SK-N-SH (cell line): Measurements from ENCODE around the gene CCDC87. TPM values are rescaled to one million over a fixed set of nuclear protein-coding genes. Genes with fewer than 3 reads are reported as not detected.

Experiments used
- CTCF ChIA-PET: fragments of 300-600, 350-600 bp; formaldehyde crosslinking; extraction: SDS; loops from one replicate; lab custom pipeline; 2021; lab: Yijun Ruan, JAX
- POLR2A ChIA-PET: fragments of 350-600 bp; sonication (Branson Sonifier 250); formaldehyde crosslinking; extraction: SDS; loops from one replicate; lab custom pipeline; 2020; ENCODE audit warnings: antibody characterized with exemption, inconsistent platforms; lab: Yijun Ruan, JAX
- DNase-seq: peaks from one replicate; pipeline ENCODE4 v3.0.0; 2012
- H2AFZ ChIP-seq: fragments of 200-600 bp; sonication (generic); 2 replicates; pipeline ENCODE4 v1.8.1; 2016; ENCODE audit warnings: antibody characterized with exemption, mild to moderate bottlenecking, low read depth
- H3F3A ChIP-seq: fragments of 200-600 bp; sonication (generic); replicated peaks from 2 replicates; pipeline ENCODE3; 2016; ENCODE audit warnings: antibody characterized with exemption, mild to moderate bottlenecking; ENCODE audit not compliant: insufficient read depth
- H3K27ac ChIP-seq, 2 experiments: fragments of 200-500 bp in 1 of 2; fragments of 200-600 bp in 1 of 2; sonication (Bioruptor generic) in 1 of 2; sonication (generic), shearing (Covaris generic) in 1 of 2; 2 replicates each; pipeline versions ENCODE4 v1.5.1 to v1.6.1; 2014 to 2016; ENCODE audit warnings: low read depth in 2 of 2, inconsistent platforms in 1 of 2, low read length in 1 of 2, mild to moderate bottlenecking in 1 of 2, mixed read lengths in 1 of 2
- H3K27me3 ChIP-seq: fragments of 200-600 bp; sonication (generic), shearing (Covaris generic); 2 replicates; pipeline ENCODE4 v1.6.1; 2016; ENCODE audit warnings: mixed run types; ENCODE audit not compliant: insufficient read depth
- H3K36me3 ChIP-seq, 2 experiments: fragments of 200-500 bp in 1 of 2; fragments of 200-600 bp in 1 of 2; sonication (Bioruptor generic) in 1 of 2; sonication (generic) in 1 of 2; replicated peaks in 1 of 2; 2 replicates each; pipeline versions ENCODE3 to v1.5.1; 2014 to 2016; ENCODE audit warnings: low read length in 1 of 2, mild to moderate bottlenecking in 1 of 2; ENCODE audit not compliant: insufficient read depth in 2 of 2, control insufficient read depth in 1 of 2
- H3K4me1 ChIP-seq, 2 experiments: fragments of 200-500 bp in 1 of 2; fragments of 200-600 bp in 1 of 2; sonication (Bioruptor generic) in 1 of 2; sonication (generic), shearing (Covaris generic) in 1 of 2; 2 replicates each; pipeline versions ENCODE4 v1.5.1 to v1.6.1; 2014 to 2016; ENCODE audit warnings: low read depth in 1 of 2, low read length in 1 of 2, mixed run types in 1 of 2; ENCODE audit not compliant: insufficient read depth in 2 of 2, control insufficient read depth in 1 of 2
- H3K4me2 ChIP-seq: fragments of 200-600 bp; sonication (generic), shearing (Covaris generic); 2 replicates; pipeline ENCODE4 v1.6.1; 2017; ENCODE audit warnings: mixed run types
- H3K4me3 ChIP-seq, 2 experiments: fragments of 200-500 bp in 1 of 2; fragments of 200-600 bp in 1 of 2; sonication (Bioruptor generic) in 1 of 2; sonication (generic), shearing (Covaris generic) in 1 of 2; 2 replicates each; pipeline versions ENCODE4 v1.5.1 to v1.8.1; 2014 to 2016; ENCODE audit warnings: low read depth in 2 of 2, inconsistent platforms in 1 of 2, low read length in 1 of 2, mild to moderate bottlenecking in 1 of 2, mixed read lengths in 1 of 2, moderate library complexity in 1 of 2
- H3K79me2 ChIP-seq: fragments of 200-600 bp; sonication (generic); 2 replicates; pipeline ENCODE4 v1.8.1; 2017; ENCODE audit warnings: mild to moderate bottlenecking; ENCODE audit not compliant: insufficient read depth
- H3K9ac ChIP-seq: fragments of 200-600 bp; sonication (generic); 2 replicates; pipeline ENCODE4 v1.6.1; 2017; ENCODE audit warnings: mixed run types
- H3K9me2 ChIP-seq: fragments of 200-600 bp; sonication (generic); 2 replicates; pipeline ENCODE4 v1.6.1; 2017; ENCODE audit warnings: mixed run types
- H3K9me3 ChIP-seq: fragments of 200-600 bp; sonication (generic); 2 replicates; pipeline ENCODE4 v1.6.1; 2017; ENCODE audit warnings: mixed run types, mild to moderate bottlenecking, moderate library complexity
- H4K20me1 ChIP-seq: fragments of 200-600 bp; sonication (generic); 2 replicates; pipeline ENCODE4 v1.6.1; 2017; ENCODE audit warnings: mild to moderate bottlenecking, mixed run types; ENCODE audit not compliant: insufficient read depth
- CTCF ChIP-seq: fragments of 200-600 bp; sonication (generic); IDR thresholded peaks from 2 replicates; pipeline ENCODE4 v1.6.1; 2017; ENCODE audit warnings: antibody characterized with exemption, mild to moderate bottlenecking, moderate library complexity
- EP300 ChIP-seq, 2 experiments: IDR thresholded peaks; 2 replicates each; pipeline versions ENCODE4 v1.4.0 to v1.6.1; 2012; ENCODE audit warnings: borderline replicate concordance in 1 of 2, low read depth in 1 of 2, low read length in 1 of 2
- FOSL2 ChIP-seq: IDR thresholded peaks from 2 replicates; pipeline ENCODE4 v1.4.0; 2012; ENCODE audit warnings: low read depth, mild to moderate bottlenecking, moderate library complexity, borderline replicate concordance
- FOXJ3 ChIP-seq: sonication (generic); formaldehyde crosslinking; IDR thresholded peaks from 2 replicates; pipeline ENCODE4 v1.5.1; 2020; ENCODE audit warnings: mild to moderate bottlenecking, missing genetic modification reagents
- GABPA ChIP-seq: IDR thresholded peaks from 2 replicates; pipeline ENCODE4 v1.4.0; 2012; ENCODE audit warnings: low read depth, mild to moderate bottlenecking
- GATA2 ChIP-seq: sonication (generic); formaldehyde crosslinking; IDR thresholded peaks from 2 replicates; pipeline ENCODE4 v1.5.0; 2020; ENCODE audit warnings: mild to moderate bottlenecking, missing genetic modification reagents
- IRF3 ChIP-seq: fragments of 150-350 bp; IDR thresholded peaks from 2 replicates; pipeline ENCODE4 v1.6.1; 2016; ENCODE audit warnings: mild to moderate bottlenecking, low read depth, low read length
- MAX ChIP-seq: IDR thresholded peaks from 2 replicates; pipeline ENCODE4 v1.4.0; 2012; ENCODE audit warnings: low read depth
- MEF2A ChIP-seq: IDR thresholded peaks from 2 replicates; pipeline ENCODE4 v1.4.0; 2012; ENCODE audit warnings: low read depth, borderline replicate concordance
- NRF1 ChIP-seq: IDR thresholded peaks from 2 replicates; pipeline ENCODE4 v1.6.1; 2012; ENCODE audit warnings: low read depth, mild to moderate bottlenecking, low read length
- POLR2AphosphoS5 ChIP-seq: IDR thresholded peaks from 2 replicates; pipeline ENCODE4 v1.6.1; 2012; ENCODE audit warnings: low read depth, low read length
- REST ChIP-seq: IDR thresholded peaks from 2 replicates; pipeline ENCODE4 v1.6.1; 2012; ENCODE audit warnings: mild to moderate bottlenecking, low read depth, low read length, moderate library complexity
- RFX5 ChIP-seq: IDR thresholded peaks from 2 replicates; pipeline ENCODE4 v1.6.1; 2012; ENCODE audit warnings: mild to moderate bottlenecking, improper control_type of control experiment, low read length
- SMC3 ChIP-seq: IDR thresholded peaks from 2 replicates; pipeline ENCODE4 v1.6.1; 2012; ENCODE audit warnings: low read depth, low read length, improper control_type of control experiment
- TAF1 ChIP-seq: IDR thresholded peaks from 2 replicates; pipeline ENCODE4 v1.6.1; 2012; ENCODE audit warnings: low read depth, mild to moderate bottlenecking, low read length, moderate library complexity, borderline replicate concordance
- TCF12 ChIP-seq: IDR thresholded peaks from 2 replicates; pipeline ENCODE4 v1.4.0; 2012
- YY1 ChIP-seq: IDR thresholded peaks from 2 replicates; pipeline ENCODE4 v1.4.0; 2012; ENCODE audit warnings: low read depth, mild to moderate bottlenecking
- ZBTB33 ChIP-seq: IDR thresholded peaks from 2 replicates; pipeline ENCODE4 v1.4.0; 2012; ENCODE audit warnings: low read depth, borderline replicate concordance
- WGBS: methylation state at CpG from one replicate; pipeline ENCODE4 v1.1.6; 2017; ENCODE audit warnings: low lambda C conversion rate; 5-methylcytosine and 5-hydroxymethylcytosine counted together
- polyA plus RNA-seq, 3 experiments: library from polyadenylated mRNA; depleted of rRNA; stranded (reverse); fragments of >200 nt; gene quantifications; 2 replicates each; pipeline ENCODE4 v1.2.3, GENCODE V29; 2012

CCDC87 gene
- polyA plus RNA-seq, 1 of the 3 experiments (the other 2 are of a cell fraction), result 0.21 TPM

GRCh38 chr11:66543263-66544107 is 49.4 kb downstream of the CCDC87 start (continued):
- no peak for TF ChIP-seq GATA2
- no peak for TF ChIP-seq YY1
- no peak for TF ChIP-seq ZBTB33
- peak; percentile 38; the same call in 1 of the 2 replicates for TF ChIP-seq SMC3
- no peak for TF ChIP-seq FOXJ3 (CRISPR knock-in tag)

GRCh38 chr11:66542362-66542761 is 50.5 kb downstream of the CCDC87 start:
- DNase-seq, result no peak
- Histone ChIP-seq H3K9ac (no peak overlapping the region), H3K4me1 (peaks cover 0 to 10% of the 10 kb centered on the region in 2 experiments; a peak in 1 of 4 replicates), H2AFZ (no peak overlapping the region), H3K27me3 (no peaks in the 10 kb centered on the region), H3K79me2 (peaks cover 7% of the 10 kb centered on the region), H4K20me1 (no peaks in the 10 kb centered on the region), H3K27ac (no peak overlapping the region), H3K9me2 (no peaks in the 10 kb centered on the region), H3K9me3 (no peaks in the 10 kb centered on the region), H3K4me3 (no peak overlapping the region), H3K36me3 (peaks cover 4 to 13% of the 10 kb centered on the region in 2 experiments), H3F3A (peaks cover 4% of the 10 kb centered on the region), H3K4me2 (no peak overlapping the region)
- ChIA-PET POLR2A (interaction anchor here (0.9 kb wide), 1 partner anchor 32 kb away, joined by 4 read pairs; the partner anchor contains the start of gene BBS1), CTCF (interaction anchor here (1.0 to 2.3 kb wide), 3 partner anchors 124 to 153 kb away, joined by 3 to 10 read pairs (median 3); no protein-coding TSS in a partner anchor)
- 93% methylated on average over 10 of the region's 10 CpGs for WGBS
- TF ChIP-seq MEF2A (no peak), EP300 (IDR thresholded peaks at IDR 0.05; ENCODE audit: borderline replicate concordance in 1 of 2, low read depth in 1 of 2, low read length in 1 of 2) (no peak), REST (no peak), IRF3 (no peak), NRF1 (no peak), TCF12 (no peak), POLR2AphosphoS5 (no peak), GATA2 (no peak), FOXJ3 (CRISPR knock-in tag) (no peak), MAX (no peak), ZBTB33 (no peak), FOSL2 (no peak), GABPA (no peak), TAF1 (no peak), RFX5 (no peak), CTCF (no peak)
